HG02973 (cell line): ENCODE measurements around the gene BIRC5.
"Not testable (repeated sequence)": the region's sequence is repeated elsewhere in the genome, so short reads cannot be mapped to it uniquely, and the experiment has no call there.

ENCODE experiments used
- ATAC-seq: cut with Tn5 transposase; IDR thresholded peaks from one replicate; pipeline ENCODE4 v1.9.1; 2021; ENCODE audit warnings: moderate library complexity; ENCODE audit not compliant: unreplicated experiment

Gene BIRC5

GRCh38 chr17:78214016-78214705, at the start of gene BIRC5:
BIRC5 (plus strand) TSS chr17:78214253; CDS start chr17:78214317, 64 bp downstream.
- peak; percentile 87 for ATAC-seq

- no peak for ATAC-seq
Observed at GRCh38 chr17:78164748-78165607, 49.1 kb upstream of the BIRC5 start.

- no peak for ATAC-seq
Observed at GRCh38 chr17:78166416-78166815, 47.6 kb upstream of the BIRC5 start.

- peak; percentile 37 for ATAC-seq
Observed at GRCh38 chr17:78168242-78168902, 45.7 kb upstream of the BIRC5 start, which contains the start of gene SYNGR2. SYNGR2 (plus strand) TSS chr17:78168581; CDS start chr17:78168617, 36 bp downstream.

- peak; percentile 10 for ATAC-seq
Observed at GRCh38 chr17:78168903-78169793, 44.9 kb upstream of the BIRC5 start.

- ATAC-seq, result no peak
Observed at GRCh38 chr17:78170692-78171590, 43.1 kb upstream of the BIRC5 start.

GRCh38 chr17:78171591-78172248, 42.3 kb upstream of the BIRC5 start:
- ATAC-seq, result not testable (repeated sequence)

- ATAC-seq, result no peak
Observed at GRCh38 chr17:78172249-78173051, 41.6 kb upstream of the BIRC5 start.

GRCh38 chr17:78173097-78173715, 40.8 kb upstream of the BIRC5 start:
- ATAC-seq, result no peak

GRCh38 chr17:78174346-78174869, 39.6 kb upstream of the BIRC5 start:
- no peak for ATAC-seq

- ATAC-seq, result no peak
Observed at GRCh38 chr17:78174870-78175642, 39.0 kb upstream of the BIRC5 start.

GRCh38 chr17:78175643-78175981, 38.4 kb upstream of the BIRC5 start:
- no peak for ATAC-seq

GRCh38 chr17:78176548-78177025, 37.5 kb upstream of the BIRC5 start:
- ATAC-seq, result no peak

- ATAC-seq, result no peak
Observed at GRCh38 chr17:78179372-78179771, 34.7 kb upstream of the BIRC5 start.

GRCh38 chr17:78180083-78180482, 34.0 kb upstream of the BIRC5 start:
- no peak for ATAC-seq

- no peak for ATAC-seq
Observed at GRCh38 chr17:78180508-78180907, 33.5 kb upstream of the BIRC5 start.

GRCh38 chr17:78182504-78182903, 31.5 kb upstream of the BIRC5 start:
- ATAC-seq, result no peak
